GM21515 (cell line): Measurements from ENCODE around the gene PARP3.

Source experiments
- ATAC-seq: cut with Tn5 transposase; IDR thresholded peaks from one replicate; pipeline ENCODE4 v1.9.1; 2021; ENCODE audit not compliant: unreplicated experiment

Gene PARP3

DNA sequence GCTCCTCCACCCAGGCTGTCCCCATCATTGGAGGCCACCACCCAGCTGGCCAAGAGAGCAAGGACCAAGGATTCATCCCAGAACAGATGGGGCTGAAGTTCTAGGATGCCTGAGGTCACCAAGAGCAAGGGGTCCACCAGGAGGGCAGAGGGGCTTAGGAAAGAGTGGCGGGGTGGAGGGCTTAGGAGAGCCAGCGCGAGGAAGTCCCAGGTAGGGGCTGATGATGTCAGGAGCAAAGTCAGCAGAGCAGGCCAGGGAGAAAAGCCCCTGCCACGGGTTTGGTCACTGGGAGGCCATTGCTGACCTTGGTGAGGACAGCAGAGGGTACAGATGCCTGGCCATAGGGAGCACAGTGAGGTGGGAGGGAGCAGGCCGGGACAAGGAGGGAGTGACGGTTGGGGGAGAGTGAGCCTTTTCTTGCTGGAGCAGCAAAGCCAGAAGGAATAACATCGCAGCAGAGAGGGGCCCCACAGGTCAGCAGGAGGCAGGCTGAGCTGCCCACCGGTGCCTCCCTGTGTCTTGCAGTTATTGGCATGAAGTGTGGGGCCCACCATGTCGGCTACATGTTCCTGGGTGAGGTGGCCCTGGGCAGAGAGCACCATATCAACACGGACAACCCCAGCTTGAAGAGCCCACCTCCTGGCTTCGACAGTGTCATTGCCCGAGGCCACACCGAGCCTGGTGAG is 5.2 kb downstream of the PARP3 start:
- ATAC-seq = no peak

DNA sequence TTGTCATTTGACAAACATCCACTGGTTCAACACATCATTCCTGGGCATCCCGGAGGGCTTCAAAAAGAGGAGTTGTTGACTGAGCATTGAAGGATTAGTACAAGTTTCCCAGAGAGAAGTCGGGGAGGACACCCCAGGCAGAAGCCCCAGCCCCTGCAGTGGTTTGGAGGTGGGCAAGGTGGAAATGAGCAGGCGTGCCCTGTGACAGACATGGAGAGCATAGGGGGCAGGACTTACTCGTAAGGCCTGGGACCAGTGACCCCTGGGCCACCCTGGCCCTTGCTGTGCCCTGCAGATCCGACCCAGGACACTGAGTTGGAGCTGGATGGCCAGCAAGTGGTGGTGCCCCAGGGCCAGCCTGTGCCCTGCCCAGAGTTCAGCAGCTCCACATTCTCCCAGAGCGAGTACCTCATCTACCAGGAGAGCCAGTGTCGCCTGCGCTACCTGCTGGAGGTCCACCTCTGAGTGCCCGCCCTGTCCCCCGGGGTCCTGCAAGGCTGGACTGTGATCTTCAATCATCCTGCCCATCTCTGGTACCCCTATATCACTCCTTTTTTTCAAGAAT is 5.9 kb downstream of the PARP3 start:
- ATAC-seq = no peak

DNA sequence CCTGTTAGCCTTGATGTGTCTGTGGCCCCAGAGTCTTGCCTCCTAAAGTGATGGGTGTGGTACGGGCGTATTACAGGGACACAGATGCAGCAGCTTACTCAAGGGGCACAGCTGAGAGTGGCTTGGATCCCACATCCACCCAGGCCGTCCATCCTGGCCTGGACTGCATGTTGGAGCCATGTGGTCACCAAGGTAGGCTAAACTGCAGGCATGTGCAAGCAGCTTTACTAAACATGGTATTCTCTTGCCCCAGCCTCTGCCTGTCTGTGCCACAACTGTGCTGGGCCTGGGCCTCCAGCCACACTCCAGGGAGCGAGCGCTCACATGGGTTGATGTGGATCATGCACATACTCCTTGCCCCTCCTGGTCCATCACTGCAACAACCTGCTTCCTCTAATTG is 7.0 kb downstream of the PARP3 start:
- no peak for ATAC-seq

DNA sequence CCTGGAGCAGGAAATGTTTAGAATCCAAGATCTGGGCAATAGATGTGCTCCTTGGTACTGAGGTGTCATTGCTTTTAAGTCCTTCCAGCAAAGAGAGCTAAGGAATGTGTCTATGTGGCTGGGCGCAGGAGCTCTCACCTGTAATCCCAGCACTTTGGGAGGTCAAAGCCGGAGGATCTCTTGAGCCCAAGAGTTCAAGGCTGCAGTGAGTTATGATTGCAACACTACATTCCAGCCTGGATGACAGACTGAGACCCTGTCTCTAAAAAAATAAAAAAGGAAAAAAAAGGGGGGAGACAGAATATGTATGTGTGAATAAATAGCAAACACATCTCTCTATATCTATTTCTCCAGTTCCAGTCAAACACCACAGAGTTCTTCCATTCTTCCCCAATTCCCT is 8.7 kb downstream of the PARP3 start:
- no peak for ATAC-seq

DNA sequence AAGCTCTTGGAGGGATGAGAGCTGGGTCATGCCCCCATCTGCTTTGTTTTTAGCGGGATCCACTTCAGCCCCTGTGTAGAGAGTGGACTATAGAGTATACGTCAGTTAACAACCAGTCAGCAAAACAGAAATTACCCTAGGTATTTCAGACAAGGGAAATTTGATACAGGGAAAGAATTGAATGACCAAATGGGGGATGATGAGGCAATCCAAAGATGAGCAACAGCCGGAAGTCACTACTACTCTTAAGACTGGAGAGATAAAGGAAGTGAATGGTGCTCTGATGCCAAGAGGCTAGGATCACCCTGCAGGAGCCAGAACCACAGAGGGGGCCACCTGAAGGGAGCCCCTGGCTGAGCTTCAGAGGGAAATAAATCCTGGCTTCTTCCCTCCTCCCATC is 11.3 kb downstream of the PARP3 start:
- ATAC-seq = no peak

DNA sequence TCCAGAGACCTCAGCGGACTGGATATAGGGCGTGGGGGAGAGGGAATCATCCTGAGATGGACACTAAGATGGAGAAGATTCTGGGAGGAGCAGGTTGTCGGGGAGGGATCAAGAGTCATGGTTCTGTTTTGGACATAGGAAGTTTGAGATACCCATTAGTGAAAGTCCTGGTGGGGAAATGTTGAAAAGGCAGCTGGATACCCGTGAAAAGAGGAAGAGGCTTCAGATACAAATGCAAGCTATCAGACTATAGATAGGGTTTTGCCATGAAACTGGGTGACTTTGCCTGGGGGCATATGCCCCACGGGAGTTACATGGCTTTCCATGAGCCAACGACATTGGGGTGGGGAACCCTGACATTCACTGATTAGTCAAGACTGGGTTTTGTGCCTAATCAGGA is 11.9 kb downstream of the PARP3 start:
- no peak for ATAC-seq

DNA sequence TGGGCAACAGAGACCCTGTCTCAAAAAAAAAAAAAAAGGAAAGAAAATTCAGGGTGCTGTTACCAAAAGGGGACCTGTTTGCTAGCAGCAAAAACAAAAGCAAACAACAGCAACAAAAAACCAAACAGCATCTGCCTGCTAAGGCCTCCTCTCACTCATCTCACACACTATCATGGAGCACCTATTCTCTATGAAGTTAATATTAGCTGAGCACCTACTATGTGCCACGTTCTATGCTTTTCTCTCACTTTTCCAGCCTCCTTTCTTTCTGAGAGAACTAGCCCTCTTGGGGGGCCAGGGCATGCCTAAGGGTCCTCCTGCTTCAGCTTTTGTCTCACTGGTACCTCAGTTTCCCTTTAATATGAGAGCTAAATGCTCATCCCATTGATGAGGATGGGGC is 12.6 kb downstream of the PARP3 start:
- no peak for ATAC-seq

DNA sequence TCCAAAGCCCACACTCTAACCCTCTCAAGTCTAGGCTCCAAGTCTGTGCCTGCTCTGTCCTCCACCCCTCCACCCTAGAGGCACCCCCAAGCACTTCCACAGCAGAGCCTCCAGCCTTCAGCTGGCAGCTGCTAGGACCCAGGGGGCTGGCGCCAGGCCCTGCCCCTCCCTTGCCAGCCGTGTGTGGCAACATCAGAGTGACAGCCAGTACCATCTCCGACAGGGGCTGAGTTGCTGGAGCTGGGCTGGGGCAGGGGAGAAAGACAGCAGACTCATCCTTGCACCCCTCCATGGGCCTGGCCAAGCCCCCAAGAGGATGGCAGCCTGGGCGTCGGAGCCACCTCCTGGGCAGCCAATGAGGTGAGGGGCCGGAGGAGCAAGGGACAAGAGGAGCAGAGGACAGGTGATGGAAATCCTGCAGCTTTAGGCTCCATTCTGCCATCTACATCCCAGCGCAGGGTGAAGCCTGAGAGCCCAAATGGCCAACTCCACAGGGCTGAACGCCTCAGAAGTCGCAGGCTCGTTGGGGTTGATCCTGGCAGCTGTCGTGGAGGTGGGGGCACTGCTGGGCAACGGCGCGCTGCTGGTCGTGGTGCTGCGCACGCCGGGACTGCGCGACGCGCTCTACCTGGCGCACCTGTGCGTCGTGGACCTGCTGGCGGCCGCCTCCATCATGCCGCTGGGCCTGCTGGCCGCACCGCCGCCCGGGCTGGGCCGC is 13.2 kb downstream of the PARP3 start, which contains the start of gene GPR62:
Gene GPR62 (plus strand): TSS at position 207 of the 718 bp plus-strand sequence. CDS start 272 bp downstream, at position 479.
- no peak for ATAC-seq

DNA sequence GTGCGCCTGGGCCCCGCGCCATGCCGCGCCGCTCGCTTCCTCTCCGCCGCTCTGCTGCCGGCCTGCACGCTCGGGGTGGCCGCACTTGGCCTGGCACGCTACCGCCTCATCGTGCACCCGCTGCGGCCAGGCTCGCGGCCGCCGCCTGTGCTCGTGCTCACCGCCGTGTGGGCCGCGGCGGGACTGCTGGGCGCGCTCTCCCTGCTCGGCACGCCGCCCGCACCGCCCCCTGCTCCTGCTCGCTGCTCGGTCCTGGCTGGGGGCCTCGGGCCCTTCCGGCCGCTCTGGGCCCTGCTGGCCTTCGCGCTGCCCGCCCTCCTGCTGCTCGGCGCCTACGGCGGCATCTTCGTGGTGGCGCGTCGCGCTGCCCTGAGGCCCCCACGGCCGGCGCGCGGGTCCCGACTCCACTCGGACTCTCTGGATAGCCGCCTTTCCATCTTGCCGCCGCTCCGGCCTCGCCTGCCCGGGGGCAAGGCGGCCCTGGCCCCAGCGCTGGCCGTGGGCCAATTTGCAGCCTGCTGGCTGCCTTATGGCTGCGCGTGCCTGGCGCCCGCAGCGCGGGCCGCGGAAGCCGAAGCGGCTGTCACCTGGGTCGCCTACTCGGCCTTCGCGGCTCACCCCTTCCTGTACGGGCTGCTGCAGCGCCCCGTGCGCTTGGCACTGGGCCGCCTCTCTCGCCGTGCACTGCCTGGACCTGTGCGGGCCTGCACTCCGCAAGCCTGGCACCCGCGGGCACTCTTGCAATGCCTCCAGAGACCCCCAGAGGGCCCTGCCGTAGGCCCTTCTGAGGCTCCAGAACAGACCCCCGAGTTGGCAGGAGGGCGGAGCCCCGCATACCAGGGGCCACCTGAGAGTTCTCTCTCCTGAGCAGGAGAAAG is 14.0 kb downstream of the PARP3 start:
- no peak for ATAC-seq

DNA sequence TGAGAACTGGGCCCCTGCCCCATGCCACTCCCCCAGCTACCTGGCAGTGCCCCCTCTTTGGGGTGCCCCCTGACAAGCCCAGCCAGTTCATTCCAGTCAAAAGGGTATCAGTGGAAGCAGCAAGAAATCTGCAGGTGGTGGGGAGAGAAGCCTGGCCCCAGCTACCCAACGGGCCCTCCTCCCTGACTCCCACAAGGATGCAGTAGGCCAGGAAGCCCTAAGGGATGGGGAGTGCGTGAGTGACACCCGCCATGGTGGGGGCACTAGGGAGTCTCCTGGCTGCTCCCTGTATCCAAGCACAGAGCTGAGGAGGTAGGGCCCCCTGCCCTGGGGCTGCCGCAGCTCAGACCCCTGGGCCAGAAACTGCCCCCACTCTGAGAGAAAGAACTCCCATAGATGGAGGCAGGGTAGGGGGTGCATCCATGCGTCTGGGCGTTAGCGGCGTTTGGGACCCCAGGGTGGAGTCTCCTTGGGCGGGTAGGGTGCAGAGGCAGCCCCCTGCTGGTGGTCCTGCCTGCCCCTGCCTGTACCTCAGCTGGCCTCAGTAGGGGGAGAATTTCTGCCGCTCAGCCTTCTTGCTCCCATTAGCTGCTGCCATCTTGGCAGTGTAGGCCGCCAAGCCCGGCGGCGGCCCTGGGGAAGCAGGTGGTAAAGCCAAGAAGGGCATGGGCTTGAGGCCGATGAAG is 15.5 kb downstream of the PARP3 start:
- ATAC-seq = no peak

DNA sequence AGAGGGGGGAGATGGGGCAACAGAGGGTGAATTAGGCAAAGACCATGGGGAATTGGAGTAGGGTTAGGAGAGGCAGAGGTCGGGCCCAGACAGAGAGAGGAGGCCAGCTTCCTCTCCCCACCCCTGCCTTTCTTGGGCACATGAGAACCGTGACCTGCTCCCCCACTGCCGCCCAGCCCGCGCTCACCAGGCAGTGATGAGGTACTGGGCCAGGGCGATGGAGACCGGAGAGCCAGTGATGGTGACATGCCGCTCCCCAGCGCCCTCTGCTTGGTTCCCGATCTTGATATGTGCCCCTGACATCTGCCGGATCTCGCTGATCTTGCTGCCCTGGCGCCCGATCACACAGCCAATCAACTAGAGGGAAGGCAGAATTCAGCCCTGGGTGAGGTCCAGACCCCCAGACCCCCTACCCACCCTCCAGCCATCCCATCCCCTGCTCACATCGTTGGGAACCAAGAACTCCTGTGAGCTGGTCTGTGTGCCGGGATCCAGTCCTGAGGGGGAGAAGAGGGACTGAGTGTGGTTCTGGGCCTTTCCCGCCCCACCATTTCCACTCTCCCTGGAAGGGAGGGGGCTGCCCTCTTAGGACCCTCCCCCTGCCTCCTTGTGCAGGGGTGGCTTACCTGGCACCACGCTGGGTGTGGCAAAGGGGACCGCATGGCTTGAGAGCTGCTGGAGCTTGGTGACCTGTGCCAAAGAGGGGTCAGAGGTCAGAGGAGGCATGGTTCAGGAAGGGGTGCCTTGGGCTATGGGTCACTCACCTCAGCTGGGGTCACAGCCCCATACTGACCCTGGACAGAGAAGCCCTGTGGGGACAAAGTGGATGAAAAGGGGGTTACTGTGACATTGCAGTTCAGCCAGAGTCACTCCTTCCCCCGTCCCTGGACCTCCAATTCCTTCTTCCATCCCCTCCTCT is 16.7 kb downstream of the PARP3 start:
- no peak for ATAC-seq

DNA sequence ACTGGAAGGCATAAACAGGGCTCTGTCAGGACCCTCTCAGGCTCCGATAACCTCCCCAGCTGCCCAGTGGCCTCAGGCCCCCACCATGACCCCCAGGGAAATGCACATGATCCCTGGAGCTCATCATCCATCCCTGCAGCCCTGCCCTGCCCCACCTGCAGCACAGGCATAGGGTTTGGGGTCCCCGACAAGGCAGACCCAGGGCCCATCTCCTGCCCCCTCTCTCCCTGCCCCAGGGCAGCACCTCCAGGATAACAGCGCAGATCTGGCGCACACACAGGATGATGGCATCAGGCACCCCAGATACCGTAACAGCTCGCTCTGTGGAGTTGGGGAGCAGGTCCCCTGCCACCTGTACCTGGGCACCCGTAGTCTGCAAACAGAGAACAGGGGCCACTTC is 17.5 kb downstream of the PARP3 start:
- no peak for ATAC-seq

DNA sequence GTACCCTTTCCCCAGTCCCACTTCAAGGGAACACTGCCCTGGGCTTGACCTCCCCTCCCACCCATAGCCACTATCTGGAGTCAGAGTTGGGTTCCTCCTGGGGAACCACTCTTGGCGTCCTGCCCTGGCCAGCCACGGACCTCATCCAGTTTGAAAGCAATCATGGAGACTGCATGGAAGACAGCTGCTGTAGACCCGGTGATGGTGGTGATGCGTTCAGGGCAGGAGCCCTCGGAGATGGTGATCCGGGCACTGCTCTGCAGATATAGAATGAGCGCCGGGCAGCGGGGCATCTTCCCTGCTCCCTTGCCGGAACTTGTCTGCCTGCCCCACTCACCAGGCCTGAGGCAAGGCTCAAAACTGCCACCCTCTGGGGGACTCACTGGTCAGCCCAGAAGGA is 18.2 kb downstream of the PARP3 start:
- ATAC-seq = no peak

DNA sequence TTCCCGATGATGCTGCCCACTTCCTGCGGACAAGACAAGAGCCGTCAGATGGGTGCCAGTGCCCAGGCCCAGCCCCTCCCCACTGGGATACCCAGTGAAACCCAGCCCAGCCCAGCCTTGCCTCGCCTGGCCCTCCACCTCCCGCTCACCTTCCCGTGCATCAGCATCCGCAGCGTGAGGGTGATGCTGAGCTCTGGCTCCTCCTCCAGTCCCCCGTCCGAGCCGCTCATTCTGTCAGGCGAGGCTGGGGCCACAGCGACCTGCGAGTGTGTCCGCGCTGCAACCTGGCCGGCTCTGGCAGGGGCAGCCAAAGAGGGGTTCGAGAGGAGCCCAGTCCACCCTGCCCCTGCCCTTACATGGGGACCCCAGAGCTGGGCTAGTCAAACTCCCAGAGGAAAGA is 18.8 kb downstream of the PARP3 start:
- no peak for ATAC-seq

DNA sequence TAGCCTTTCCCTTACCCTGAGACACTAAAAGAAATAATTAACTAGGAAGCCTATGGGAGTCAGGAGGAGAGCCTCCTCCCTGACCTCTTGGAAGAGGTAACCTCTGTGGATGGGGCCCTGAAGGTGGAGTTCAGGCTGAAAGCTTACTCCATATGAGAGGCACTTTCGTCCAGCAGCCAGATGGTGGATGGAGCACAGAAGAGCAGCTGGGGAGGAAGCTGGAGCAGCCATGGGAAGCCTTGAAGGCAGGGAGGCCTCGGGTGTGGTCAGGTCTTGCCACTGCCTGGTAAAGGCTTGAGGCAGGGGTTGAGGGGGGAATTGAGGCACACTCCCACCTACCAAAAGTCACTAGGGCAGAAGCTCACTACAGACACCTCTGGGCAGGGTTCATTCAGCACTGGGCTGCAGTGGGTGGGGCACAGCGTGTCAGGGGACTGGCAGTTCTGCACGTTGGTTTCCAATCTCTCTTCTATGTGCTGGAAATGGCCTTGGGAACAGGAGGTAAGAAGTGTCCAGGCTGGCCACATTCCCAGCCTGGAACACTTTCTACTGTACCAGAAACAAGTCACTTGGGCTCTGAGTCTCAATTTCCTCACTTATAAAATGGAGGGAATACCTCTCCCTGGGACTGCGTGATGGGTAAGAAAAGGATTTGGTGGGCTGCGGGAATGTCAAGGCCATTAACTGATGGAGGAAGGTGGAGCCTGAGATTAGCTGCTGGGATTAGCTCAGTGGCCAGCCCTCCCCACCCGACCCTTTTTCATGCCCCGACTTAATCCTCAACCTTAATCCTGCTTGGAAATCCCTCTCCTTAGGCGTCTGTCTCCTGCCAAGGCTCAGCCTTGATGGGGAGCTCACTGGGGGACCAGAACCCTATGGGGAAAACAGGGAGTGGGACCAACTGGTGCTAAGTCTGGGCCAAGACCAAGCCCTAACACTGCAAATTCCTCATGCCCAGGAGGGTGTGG is 19.7 kb downstream of the PARP3 start:
- no peak for ATAC-seq

DNA sequence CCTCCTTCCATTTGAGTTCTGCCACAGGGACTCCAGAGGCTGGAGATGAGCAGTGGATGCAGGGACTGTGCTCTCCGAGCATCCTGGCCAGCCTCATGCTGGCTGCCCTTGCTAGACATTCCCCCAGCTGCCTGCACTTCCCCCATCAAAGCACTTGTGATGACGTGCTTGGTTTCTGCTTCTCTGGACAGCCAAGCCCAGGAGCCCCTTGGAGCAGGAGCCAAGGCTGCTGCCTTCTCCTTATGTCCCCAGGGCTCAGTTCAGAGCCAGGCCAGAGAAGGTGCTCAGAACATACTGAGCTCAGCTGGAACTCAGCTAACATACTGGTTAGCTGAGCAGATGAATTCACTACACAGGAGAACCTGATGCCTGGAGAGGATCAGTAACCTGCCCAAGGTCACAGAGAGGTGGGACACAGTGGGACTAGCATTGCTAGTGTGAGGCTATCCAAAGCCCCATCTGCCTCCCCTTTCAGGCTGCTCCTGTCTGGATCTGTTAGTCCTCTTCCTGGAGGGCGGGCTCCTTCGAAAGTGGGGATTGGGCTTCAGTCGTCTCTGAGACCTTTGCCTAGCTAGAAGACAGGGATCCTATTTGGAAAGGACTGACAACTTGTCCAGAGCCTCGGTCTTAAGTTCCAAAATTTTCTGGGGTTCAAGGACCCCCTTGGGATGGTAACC is 20.8 kb downstream of the PARP3 start:
- no peak for ATAC-seq

DNA sequence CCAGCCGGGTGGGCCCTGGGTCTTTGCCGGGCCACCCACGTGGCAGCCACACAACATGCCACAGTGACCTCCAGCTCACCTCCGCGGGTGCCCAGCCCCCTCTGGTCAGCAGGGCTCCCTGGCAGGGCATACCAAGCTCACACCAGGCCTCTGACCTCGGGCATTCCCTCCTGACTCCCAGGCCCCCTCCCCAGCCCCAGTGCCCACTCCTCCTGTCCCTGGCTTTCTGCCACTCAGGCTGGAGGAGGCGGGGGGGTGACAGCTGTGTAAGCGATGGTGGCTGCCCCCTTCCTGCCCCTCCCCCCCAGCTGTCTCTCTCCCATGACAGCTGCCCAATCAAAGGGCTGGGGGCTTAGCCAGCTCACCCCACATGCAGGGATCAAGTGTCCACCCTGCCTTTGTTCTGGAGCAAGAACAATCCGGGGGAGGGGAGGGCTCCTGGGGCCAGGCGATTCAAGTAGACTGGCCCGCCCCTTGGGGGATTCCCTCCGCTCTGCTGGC is 21.8 kb downstream of the PARP3 start:
- no peak for ATAC-seq

DNA sequence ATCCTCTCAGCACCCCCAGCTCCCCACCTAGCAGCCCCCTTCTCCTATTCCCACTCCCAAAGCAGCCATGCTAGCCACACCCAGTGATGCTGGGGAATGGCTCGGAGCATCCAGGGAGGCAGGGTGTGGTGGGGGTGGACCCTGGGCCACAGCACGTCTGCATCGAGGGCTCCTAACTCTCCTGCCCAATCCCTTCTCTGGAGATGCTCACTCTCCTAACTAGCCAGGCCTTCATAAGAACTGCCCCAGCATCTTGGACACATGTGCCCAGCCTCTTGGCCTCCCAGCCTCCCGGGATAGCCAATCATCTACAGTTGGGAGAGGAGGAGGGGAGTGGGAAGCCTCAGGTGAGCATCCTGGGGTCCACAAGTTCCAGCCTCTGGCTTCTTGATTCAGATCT is 22.4 kb downstream of the PARP3 start:
- ATAC-seq = no peak
